Measurements from ENCODE around the gene MIA2. TPM values are rescaled to one million over a fixed set of nuclear protein-coding genes. Genes with fewer than 3 reads are reported as not detected.
"Not testable (repeated sequence)": the region's sequence is repeated elsewhere in the genome, so short reads cannot be mapped to it uniquely, and the experiment has no call there.

Gene MIA2
- total RNA-seq, 1 donor from 2014 or later: 9.2 TPM

DNA sequence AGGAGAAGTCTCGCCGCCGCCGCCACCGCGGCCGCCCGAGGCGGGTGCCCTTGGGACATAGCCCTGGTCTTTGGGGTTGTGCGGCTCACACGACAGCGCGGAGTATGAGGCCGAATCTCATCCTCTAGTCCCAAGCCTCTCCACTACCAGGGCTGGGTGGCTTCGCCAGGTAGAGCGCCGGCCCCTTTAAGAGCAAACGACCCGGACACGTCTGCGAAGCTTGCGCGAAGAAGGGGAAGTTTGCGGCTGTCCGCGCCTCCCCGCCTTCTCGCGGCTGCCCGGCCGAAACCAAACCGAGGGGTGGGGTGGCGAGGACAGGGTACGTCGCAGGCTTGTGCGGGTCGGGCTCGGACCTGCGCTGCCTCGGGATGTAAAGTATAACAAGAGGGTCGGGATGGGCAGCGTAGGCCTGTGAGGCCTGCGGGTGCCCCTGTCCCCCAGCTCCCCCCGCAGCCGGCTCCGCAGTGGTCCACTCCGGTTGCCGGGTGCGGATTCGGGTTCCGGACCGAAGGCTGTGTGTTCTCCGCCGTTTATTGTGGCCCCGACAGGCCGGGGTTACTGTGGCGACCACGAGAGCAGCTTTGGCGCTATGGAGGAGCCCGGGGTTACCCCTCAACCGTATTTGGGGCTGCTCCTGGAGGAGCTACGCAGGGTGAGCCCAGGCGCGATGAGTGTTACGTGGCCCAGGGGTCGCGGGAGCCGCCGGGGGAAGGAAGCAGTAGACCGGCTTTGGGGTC is 33.3 kb downstream of the MIA2 start:
- peak; percentile 43 to 84 for DNase-seq (ENCODE audit: low read depth in 2 of 2)

DNA sequence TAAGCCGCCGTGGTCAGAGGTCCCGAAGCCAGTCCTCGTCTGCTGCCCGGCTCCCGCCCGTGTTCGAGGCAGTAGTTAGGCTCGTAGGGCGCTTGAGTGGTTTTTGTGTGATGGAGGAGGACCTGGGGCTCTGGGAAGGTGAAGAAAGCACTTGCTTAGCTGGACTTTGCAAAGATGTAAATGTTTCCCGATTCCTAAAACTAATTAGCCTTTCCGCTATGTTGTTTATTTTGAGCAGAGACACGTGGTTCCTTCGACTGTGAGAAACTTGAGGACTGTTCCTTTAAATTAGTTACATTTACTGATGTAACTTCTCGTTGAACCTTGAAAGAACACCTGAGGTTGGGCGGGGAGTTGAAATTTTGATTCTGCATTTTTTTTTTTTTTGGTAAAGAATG is 33.9 kb downstream of the MIA2 start:
- no peak for DNase-seq (ENCODE audit: low read depth in 2 of 2)

DNA sequence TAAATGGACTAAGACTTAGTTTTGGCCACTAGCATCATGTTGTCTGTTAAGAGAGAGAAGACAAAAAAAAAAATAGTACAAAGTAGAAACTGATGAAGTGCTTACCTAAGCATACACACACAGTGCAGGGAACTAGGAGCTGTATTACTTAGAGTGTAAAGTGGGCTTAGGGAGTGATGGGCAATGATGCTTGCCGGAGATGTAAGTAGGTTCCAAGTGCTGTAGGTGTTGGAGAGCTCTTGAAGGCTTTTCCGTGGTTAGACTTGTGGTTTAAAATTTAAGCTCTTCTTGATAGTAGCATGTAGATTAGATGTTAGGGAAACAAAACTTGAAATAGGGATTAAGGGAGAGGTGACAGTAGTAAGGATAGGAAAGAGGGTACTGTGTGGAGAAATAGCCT is 34.7 kb downstream of the MIA2 start:
- DNase-seq (ENCODE audit: low read depth in 2 of 2): peak in 1 of 2 donors; percentile 21

DNA sequence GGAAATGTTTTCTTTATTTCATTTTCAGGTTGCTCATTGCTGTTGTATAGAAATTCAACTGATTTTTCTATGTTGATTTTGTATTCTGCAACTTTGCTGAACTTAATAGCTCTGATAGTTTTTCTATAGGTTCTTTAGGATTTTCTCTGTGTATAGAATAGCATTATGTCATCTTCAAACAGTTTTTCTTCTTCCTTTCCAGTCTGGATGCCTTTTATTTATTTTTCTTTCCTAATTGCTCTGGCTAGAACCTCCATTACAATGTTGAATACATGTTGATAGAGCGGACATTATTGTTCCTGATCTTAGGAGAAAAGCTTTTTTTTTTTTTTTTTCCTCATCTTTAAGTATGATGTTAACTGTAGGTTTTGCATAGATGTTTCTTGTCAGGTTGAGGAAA is 39.2 kb downstream of the MIA2 start:
- DNase-seq (ENCODE audit: low read depth in 2 of 2): no peak

DNA sequence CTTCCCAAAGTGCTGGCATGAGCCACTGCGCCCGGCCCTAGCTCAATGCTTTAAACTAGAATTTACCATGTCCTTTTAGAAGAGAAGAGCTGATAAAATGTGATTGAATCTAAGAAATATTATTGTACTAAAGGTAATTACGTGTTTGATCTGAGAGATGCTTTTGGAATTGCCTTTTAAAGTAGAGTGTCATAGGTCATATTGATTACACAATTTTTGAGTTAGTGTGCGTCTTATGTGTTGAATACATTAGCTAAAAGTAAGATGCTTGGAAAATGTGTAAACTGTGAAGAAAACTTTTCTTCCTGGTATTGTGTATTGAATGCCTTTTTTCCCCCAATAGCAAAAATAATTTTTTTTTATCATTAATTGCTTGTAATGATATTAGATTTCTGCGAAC is 41.7 kb downstream of the MIA2 start:
- no peak for DNase-seq (ENCODE audit: low read depth in 2 of 2)

DNA sequence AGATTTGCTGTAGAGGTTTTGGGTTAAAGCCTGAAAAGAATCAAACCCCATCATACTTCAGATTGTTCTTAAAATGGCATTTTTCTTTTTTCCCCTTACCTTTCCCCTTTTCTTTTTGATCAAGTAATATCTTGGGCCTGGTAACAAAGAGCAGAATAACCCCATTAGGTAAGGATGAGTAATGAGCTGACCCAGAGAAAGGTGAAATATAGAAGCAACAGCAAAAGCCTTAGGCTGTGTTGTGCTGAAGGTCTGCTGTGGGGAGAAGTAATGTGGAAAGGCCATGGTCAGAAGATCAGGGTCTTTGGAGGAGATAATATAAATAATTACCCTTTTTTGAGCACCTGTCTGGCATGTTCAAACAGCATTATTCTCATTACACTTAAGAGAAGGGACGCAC is 42.3 kb downstream of the MIA2 start:
- DNase-seq (ENCODE audit: low read depth in 2 of 2): no peak

GRCh38 chr14:39276579-39277114 is 42.9 kb downstream of the MIA2 start:
- no peak for DNase-seq (ENCODE audit: low read depth in 2 of 2)

GRCh38 chr14:39279515-39279914 is 45.8 kb downstream of the MIA2 start:
- no peak for DNase-seq (ENCODE audit: low read depth in 2 of 2)

GRCh38 chr14:39280678-39281077 is 47.0 kb downstream of the MIA2 start:
- not testable (repeated sequence) for DNase-seq (ENCODE audit: low read depth in 2 of 2)

DNA sequence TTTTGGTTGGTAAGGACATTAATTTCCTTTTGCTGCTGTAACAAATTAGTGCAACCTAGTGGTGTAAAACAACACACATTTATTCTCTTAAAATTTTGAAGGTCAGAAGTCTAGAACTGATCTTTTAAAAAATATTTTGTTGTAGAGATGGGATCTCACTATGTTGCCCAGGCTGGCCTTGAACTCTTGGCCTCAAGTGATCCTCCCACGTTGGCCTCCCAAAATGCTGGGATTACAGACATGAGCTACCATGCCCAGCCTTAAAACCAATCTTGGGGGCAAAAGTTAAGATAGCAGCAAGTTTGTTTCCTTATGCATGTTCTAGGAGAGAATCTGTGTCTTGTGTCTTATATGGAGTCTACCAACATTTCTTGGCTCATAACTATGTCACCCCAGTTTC is 55.8 kb downstream of the MIA2 start:
- DNase-seq (ENCODE audit: low read depth in 2 of 2): no peak

GRCh38 chr14:39291701-39292100 is 58.0 kb downstream of the MIA2 start:
- DNase-seq (ENCODE audit: low read depth in 2 of 2): no peak

GRCh38 chr14:39293629-39294028 is 59.9 kb downstream of the MIA2 start:
- no peak for DNase-seq (ENCODE audit: low read depth in 2 of 2)

GRCh38 chr14:39300389-39300788 is 66.7 kb downstream of the MIA2 start:
- not testable (repeated sequence) for DNase-seq (ENCODE audit: low read depth in 2 of 2)

- peak in 1 of 2 donors; percentile 51 for DNase-seq (ENCODE audit: low read depth in 2 of 2)
Measured at GRCh38 chr14:39302124-39302810, 68.6 kb downstream of the MIA2 start.

DNA sequence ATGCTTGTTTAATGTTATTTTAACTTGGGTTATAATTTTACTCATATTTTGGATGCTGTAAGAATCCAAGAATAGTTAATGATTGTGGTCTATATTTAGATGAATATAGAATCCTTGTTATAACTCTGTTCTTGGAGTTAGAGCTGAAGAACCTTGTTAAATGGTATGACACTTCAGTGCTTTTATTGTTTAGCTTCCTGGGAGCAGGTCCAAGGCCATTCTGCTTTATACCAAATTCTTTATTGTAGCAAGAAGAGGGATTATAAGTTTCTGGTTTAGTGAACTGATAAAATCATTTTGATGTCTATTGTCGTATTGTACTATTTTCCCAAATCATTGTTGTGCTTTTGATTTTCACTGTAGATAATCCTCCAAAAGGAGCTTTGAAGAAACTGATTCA is 69.4 kb downstream of the MIA2 start:
- no peak for DNase-seq (ENCODE audit: low read depth in 2 of 2)

- no peak for DNase-seq (ENCODE audit: low read depth in 2 of 2)
Measured at GRCh38 chr14:39307815-39308214, 74.1 kb downstream of the MIA2 start.

- no peak for DNase-seq (ENCODE audit: low read depth in 2 of 2)
Measured at GRCh38 chr14:39310051-39310450, 76.3 kb downstream of the MIA2 start.

DNA sequence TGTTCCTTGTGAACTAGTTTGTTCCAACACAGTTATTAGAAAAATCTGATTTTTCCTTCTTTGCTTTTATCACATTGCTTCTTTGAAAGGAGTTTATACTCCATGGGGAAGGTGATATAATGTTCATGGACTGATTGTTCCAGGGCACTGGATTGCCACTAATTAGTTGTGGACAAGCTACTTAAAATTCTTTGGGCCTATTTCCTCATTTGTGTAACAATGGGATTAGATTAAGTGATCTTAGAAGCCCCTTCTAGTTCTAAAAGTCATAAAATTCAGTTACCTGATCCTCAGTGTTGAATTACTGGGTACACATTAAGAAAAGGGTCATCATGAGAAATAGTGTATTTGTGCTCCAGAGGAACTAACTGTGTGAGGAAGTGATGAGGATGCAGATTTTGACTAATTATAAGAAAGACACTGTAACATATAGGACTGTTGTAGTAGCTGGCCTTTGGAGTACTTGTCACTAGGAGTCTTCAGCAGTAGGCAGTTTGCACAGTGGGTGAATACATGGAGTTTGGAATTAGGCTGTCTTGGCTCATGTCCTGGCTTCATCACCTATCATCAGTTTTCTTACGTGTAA is 82.2 kb downstream of the MIA2 start:
- no peak for DNase-seq (ENCODE audit: low read depth in 2 of 2)

GRCh38 chr14:39316830-39317553 is 83.3 kb downstream of the MIA2 start:
- no peak for DNase-seq (ENCODE audit: low read depth in 2 of 2)

- no peak for DNase-seq (ENCODE audit: low read depth in 2 of 2)
Measured at GRCh38 chr14:39318574-39318973, 84.9 kb downstream of the MIA2 start.

- no peak for DNase-seq (ENCODE audit: low read depth in 2 of 2)
Measured at GRCh38 chr14:39319381-39319780, 85.7 kb downstream of the MIA2 start.

- DNase-seq (ENCODE audit: low read depth in 2 of 2): no peak
Measured at GRCh38 chr14:39320318-39320717, 86.6 kb downstream of the MIA2 start.

Measured in dermis microvascular lymphatic vessel endothelial cell (primary cell).